Uterus (tissue), 2 donors: ENCODE results near the gene NUP42.

ENCODE experiments used
- POLR2A ChIP-seq, 2 donors: fragments of 450-650 bp; IDR thresholded peaks; one replicate each; pipeline ENCODE4 v1.6.1; 2016; ENCODE audit warnings: antibody characterized with exemption in 2 of 2, mild to moderate bottlenecking in 1 of 2, moderate library complexity in 1 of 2
- TF ChIP-seq, protein P1 (sequence below), 4 experiments: fragments of 200-600 bp in 2 of 4; fragments of 450-650 bp in 2 of 4; sonication (generic) in 2 of 4; IDR thresholded peaks; one replicate each; pipeline ENCODE4 v1.5.1; 2016 to 2019; ENCODE audit warnings: antibody characterized with exemption in 4 of 4, mild to moderate bottlenecking in 2 of 4, moderate library complexity in 1 of 4

DNA sequence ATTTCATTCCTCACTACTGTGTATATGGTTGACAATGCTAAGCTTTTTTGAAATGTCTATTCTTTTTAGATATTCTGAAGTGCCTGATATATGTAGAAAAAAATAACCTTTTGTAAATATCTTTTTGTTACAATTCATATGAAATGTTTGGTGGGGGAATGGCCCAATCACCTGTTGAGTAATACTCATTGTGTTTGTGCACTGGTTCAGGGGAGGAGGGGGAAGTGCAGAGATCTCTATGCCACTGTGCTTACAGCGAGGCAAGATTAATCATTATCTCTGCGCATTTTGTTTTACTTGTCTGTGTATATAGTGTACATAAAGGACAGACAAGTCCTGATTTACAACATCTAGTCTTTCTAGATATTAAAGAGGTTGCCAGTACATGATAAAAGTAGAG, 25.2 kb downstream of the NUP42 start:
- TF ChIP-seq POLR2A (IDR thresholded peaks at IDR 0.05) = no peak
- TF ChIP-seq, protein P1, sequence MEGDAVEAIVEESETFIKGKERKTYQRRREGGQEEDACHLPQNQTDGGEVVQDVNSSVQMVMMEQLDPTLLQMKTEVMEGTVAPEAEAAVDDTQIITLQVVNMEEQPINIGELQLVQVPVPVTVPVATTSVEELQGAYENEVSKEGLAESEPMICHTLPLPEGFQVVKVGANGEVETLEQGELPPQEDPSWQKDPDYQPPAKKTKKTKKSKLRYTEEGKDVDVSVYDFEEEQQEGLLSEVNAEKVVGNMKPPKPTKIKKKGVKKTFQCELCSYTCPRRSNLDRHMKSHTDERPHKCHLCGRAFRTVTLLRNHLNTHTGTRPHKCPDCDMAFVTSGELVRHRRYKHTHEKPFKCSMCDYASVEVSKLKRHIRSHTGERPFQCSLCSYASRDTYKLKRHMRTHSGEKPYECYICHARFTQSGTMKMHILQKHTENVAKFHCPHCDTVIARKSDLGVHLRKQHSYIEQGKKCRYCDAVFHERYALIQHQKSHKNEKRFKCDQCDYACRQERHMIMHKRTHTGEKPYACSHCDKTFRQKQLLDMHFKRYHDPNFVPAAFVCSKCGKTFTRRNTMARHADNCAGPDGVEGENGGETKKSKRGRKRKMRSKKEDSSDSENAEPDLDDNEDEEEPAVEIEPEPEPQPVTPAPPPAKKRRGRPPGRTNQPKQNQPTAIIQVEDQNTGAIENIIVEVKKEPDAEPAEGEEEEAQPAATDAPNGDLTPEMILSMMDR (IDR thresholded peaks at IDR 0.05) = no peak
